ENCODE results near the gene COL23A1.

- TF ChIP-seq CTCF (conservative IDR thresholded peaks at IDR 0.05; ENCODE audit: low read depth in 2 of 2) (no peak), POLR2AphosphoS5 (IDR thresholded peaks at IDR 0.05; ENCODE audit: low read depth) (no peak), STAT1 (IDR thresholded peaks at IDR 0.05; ENCODE audit: unreplicated experiment) (no peak)
These were observed 124.3 kb downstream of the COL23A1 start for GRCh38 chr5:178465861-178466288.

All from GM23338 (cell line).